Thoracic aorta (tissue), 2 donors: ENCODE measurements around the gene PDE4D. TPM values are rescaled to one million over a fixed set of nuclear protein-coding genes. Genes with fewer than 3 reads are reported as not detected.

Experiments used
- ATAC-seq: fragments of 150-250 bp; one replicate; pipeline ENCODE4 v1.8.0; 2017; ENCODE audit warnings: low read depth; ENCODE audit not compliant: insufficient number of reproducible peaks, low FRiP score
- DNase-seq: peaks from one replicate; pipeline ENCODE4 v3.0.0-alpha.2; 2020; ENCODE audit warnings: low spot score
- H3K27ac ChIP-seq, 2 donors: fragments of 200-600 bp; sonication (generic); 1 replicate in 1 of 2; 2 replicates in 1 of 2; pipeline ENCODE4 v1.5.1; 2016; ENCODE audit warnings: mild to moderate bottlenecking in 2 of 2, moderate library complexity in 2 of 2
- H3K27me3 ChIP-seq: fragments of 200-600 bp; sonication (generic); replicated peaks from 2 replicates; pipeline ENCODE4 v1.6.0; 2016; ENCODE audit warnings: mild to moderate bottlenecking; ENCODE audit not compliant: insufficient read depth
- H3K36me3 ChIP-seq: fragments of 200-600 bp; sonication (generic); one replicate; pipeline ENCODE4 v1.5.1; 2016
- H3K4me1 ChIP-seq, 2 donors: fragments of 200-600 bp; sonication (generic); 1 replicate in 1 of 2; 2 replicates in 1 of 2; pipeline versions ENCODE4 v1.5.1 to v1.6.0; 2016; ENCODE audit warnings: low read depth in 2 of 2, mild to moderate bottlenecking in 1 of 2; ENCODE audit not compliant: control insufficient read depth in 1 of 2
- H3K4me3 ChIP-seq: fragments of 200-600 bp; sonication (generic); 2 replicates; pipeline ENCODE4 v1.5.1; 2016; ENCODE audit warnings: mild to moderate bottlenecking
- H3K9me3 ChIP-seq: fragments of 200-600 bp; sonication (generic); 2 replicates; pipeline ENCODE4 v1.5.1; 2016
- CTCF ChIP-seq: fragments of 200-600 bp; sonication (generic); IDR thresholded peaks from one replicate; pipeline ENCODE4 v1.5.1; 2019; ENCODE audit warnings: antibody characterized with exemption
- total RNA-seq, 2 donors: library from RNA; depleted of rRNA; stranded (reverse); fragments of >200 nt; gene quantifications; one replicate each; pipeline versions ENCODE4 v1.1.0 to v1.2.3, GENCODE V29; 2016

PDE4D gene
- total RNA-seq, 2 donors from 2014 or later = 34.0 to 85.8 TPM

GRCh38 chr5:58967597-58968281, 925.8 kb downstream of the PDE4D start:
- no peaks in the 10 kb centered on the region for H3K36me3 ChIP-seq
- no peaks in the 10 kb centered on the region for H3K27me3 ChIP-seq
- no peak overlapping the region for H3K27ac ChIP-seq
- H3K4me3 ChIP-seq = no peak overlapping the region
- ATAC-seq = no peak
- no peak for TF ChIP-seq CTCF
- H3K4me1 ChIP-seq = no peaks in the 10 kb centered on the region
- DNase-seq = no peak
- no peaks in the 10 kb centered on the region for H3K9me3 ChIP-seq

DNA sequence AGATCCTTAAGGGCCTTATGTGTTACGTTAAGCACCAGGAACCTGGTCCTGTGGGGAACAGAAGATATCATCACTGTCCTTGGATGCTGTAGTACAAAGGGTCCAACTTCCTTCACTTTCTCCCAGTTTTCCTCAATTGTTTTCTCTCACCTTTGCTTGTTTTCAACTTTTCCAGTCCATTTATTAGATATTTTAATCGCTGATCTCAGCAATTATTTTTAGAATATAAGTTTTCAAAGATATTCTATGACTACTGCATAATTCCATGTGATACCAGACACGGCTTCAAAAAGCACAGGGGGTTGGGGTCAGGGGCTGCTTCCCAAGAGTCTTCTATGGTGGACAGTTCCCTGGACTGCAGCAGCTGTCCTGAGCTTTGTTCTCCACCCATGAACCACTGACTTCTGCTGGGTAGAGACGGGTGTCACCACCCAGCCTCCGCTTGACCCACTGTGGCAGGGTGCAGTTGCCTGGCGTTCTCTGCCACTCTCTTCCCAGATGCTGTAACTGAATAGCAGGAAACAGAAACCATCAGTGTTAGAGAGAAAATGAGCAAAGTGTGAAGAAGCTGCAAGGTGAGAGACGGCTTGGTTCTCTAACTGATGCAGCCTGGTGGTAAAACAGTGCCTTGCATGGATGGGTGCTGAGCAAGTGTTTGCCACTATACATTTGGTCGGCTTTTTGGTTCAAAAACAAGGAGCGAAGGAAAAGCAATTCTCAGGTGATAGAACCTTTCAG, 927.7 kb downstream of the PDE4D start:
- Histone ChIP-seq H3K27me3 (no peaks in the 10 kb centered on the region), H3K27ac (no peak overlapping the region), H3K4me1 (no peaks in the 10 kb centered on the region), H3K4me3 (no peak overlapping the region), H3K9me3 (no peaks in the 10 kb centered on the region), H3K36me3 (no peaks in the 10 kb centered on the region)
- TF ChIP-seq CTCF = no peak
- ATAC-seq (no peak), DNase-seq (no peak)

DNA sequence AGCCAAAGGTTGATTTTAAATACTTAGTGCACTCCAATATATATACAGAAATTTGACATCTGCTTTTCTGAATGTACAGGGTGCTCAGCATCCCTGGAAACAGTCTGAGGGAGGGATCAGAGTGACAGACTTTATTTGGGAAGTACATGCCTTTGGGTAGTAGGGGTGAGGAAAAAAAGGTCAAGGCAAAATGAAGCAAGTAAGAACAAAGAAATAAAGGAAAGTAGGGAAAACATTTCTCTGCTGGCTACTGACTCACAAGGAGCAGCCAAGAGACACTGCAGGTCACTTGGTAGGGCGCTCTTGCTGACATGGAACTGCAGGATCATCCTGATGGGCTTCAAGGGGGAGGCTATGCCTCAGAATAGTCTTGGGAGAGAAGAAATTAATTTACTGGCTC, 929.7 kb downstream of the PDE4D start:
- Histone ChIP-seq H3K4me1 (no peaks in the 10 kb centered on the region), H3K36me3 (no peaks in the 10 kb centered on the region), H3K4me3 (no peak overlapping the region), H3K27me3 (no peaks in the 10 kb centered on the region), H3K9me3 (no peaks in the 10 kb centered on the region), H3K27ac (no peak overlapping the region)
- ATAC-seq (no peak), DNase-seq (no peak)
- no peak for TF ChIP-seq CTCF

DNA sequence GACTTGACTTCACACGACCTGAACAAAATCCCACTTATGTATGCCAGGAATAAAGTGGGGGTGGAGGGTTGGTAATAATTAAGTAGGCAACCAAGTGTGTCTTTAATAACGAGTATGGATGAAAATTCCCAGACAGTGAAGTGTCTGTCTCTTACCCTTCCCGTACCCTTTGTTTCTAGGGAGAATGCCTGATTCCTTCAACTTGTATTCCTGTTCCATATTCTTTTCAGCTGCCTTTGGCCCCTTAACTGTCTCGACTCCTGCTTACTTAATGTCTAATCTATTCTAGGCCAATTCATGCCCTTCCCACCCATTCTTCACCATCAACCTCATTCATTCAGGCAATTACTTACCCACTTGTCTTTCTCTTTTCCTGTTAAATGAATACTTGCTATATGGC, 930.2 kb downstream of the PDE4D start:
- no peak for DNase-seq
- no peak for ATAC-seq
- Histone ChIP-seq H3K36me3 (no peaks in the 10 kb centered on the region), H3K27me3 (no peaks in the 10 kb centered on the region), H3K9me3 (no peaks in the 10 kb centered on the region), H3K4me3 (no peak overlapping the region), H3K27ac (no peak overlapping the region), H3K4me1 (no peaks in the 10 kb centered on the region)
- TF ChIP-seq CTCF = no peak

DNA sequence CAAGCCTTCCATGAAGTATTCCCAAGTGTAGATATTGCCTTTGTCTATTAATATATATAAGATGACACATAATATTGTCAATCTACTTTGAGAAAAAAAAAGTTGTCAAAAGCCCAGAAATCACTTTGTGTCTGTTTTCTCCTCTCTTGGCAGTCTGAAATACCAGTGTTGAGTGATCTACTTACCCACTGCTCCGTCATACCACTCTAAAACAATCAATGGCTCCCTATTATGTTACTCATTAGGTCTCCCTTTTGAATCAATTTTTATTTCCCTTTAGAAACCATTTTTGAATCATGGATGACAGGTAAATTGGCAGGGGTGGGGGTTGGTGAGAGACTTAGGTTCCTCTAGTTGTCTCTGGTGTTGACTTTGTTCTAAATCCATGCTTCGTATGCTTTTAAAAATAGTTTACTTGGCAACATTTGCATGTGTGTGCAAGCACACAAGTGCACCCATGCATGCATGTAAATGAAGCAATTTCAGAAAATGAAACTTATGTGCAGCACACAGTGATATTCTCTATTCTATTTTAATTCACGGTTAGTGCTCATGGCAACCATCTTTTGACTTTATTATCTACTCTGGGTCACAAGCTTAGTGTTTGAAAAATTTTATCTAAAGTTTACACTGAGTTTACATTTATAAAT, 931.8 kb downstream of the PDE4D start:
- Histone ChIP-seq H3K27ac (no peak overlapping the region), H3K4me3 (no peak overlapping the region), H3K4me1 (no peaks in the 10 kb centered on the region), H3K27me3 (no peaks in the 10 kb centered on the region), H3K36me3 (no peaks in the 10 kb centered on the region), H3K9me3 (no peaks in the 10 kb centered on the region)
- DNase-seq = no peak
- no peak for ATAC-seq
- TF ChIP-seq CTCF = no peak
